ENCODE results near the gene SLX9. TPM values are rescaled to one million over a fixed set of nuclear protein-coding genes. Genes with fewer than 3 reads are reported as not detected.

Gene SLX9
- total and polyA plus RNA-seq, 2 experiments from 2014 or later = 25.6 to 35.8 TPM

GRCh38 chr21:44957901-44958451 is 18.1 kb downstream of the SLX9 start:
- Histone ChIP-seq H3F3A (ENCODE audit: insufficient read depth) (peaks cover 17% of the 10 kb centered on the region), H3K79me2 (ENCODE audit: insufficient read depth) (peaks cover 65% of the 10 kb centered on the region), H3K36me3 (ENCODE audit: low read depth) (no peaks in the 10 kb centered on the region; the same call in 1 of the 2 replicates), H3K9me3 (ENCODE audit: low read depth) (no peaks in the 10 kb centered on the region), H3K27ac (no peak overlapping the region), H3K9me2 (ENCODE audit: insufficient read depth) (no peaks in the 10 kb centered on the region), H3K27me3 (replicated peaks; ENCODE audit: insufficient read depth) (no peaks in the 10 kb centered on the region), H3K4me2 (ENCODE audit: unreplicated experiment) (no peak overlapping the region), H2AFZ (no peak overlapping the region), H3K9ac (peak overlapping the region; percentile 49; the same call in 1 of the 2 replicates), H4K20me1 (ENCODE audit: insufficient read depth) (no peaks in the 10 kb centered on the region), H3K4me3 (no peak overlapping the region), H3K4me1 (ENCODE audit: insufficient read depth) (peaks cover 25% of the 10 kb centered on the region)
- TF ChIP-seq EZH2phosphoT487 (IDR thresholded peaks at IDR 0.05; ENCODE audit: insufficient read depth, low read depth) = no peak
- no peak for TF ChIP-seq EZH2 (IDR thresholded peaks at IDR 0.05; ENCODE audit: insufficient read depth, poor library complexity, severe bottlenecking)
- in situ Hi-C loops (cut with MboI) = no loop called here
- 87 to 89% methylated on average over 26 of the region's 26 CpGs for WGBS, 2 experiments (ENCODE audit: low coverage in 1 of 2, low lambda C conversion rate in 2 of 2, missing lambda C conversion rate in 2 of 2)
- no peak for DNase-seq

GRCh38 chr21:44958471-44959191 is 18.8 kb downstream of the SLX9 start:
- Histone ChIP-seq H3K4me1 (ENCODE audit: insufficient read depth) (peaks cover 31% of the 10 kb centered on the region), H3K36me3 (ENCODE audit: low read depth) (peaks cover 2% of the 10 kb centered on the region), H2AFZ (no peak overlapping the region), H3K27me3 (replicated peaks; ENCODE audit: insufficient read depth) (no peaks in the 10 kb centered on the region), H3K9ac (peak overlapping the region; percentile 49), H3K4me3 (0 out of 2 replicates have a peak overlapping the region, but pooled peaks have one; percentile 4), H3K27ac (peak overlapping the region; percentile 42), H3K79me2 (ENCODE audit: insufficient read depth) (peaks cover 64% of the 10 kb centered on the region), H3F3A (ENCODE audit: insufficient read depth) (peaks cover 24% of the 10 kb centered on the region), H4K20me1 (ENCODE audit: insufficient read depth) (no peaks in the 10 kb centered on the region), H3K9me2 (ENCODE audit: insufficient read depth) (no peaks in the 10 kb centered on the region), H3K4me2 (ENCODE audit: unreplicated experiment) (peak overlapping the region; percentile 50), H3K9me3 (ENCODE audit: low read depth) (no peaks in the 10 kb centered on the region)
- WGBS, 2 experiments (ENCODE audit: low coverage in 1 of 2, low lambda C conversion rate in 2 of 2, missing lambda C conversion rate in 2 of 2) = 38 to 44% methylated on average over 18 to 28 of the region's 28 CpGs
- no peak for TF ChIP-seq EZH2phosphoT487 (IDR thresholded peaks at IDR 0.05; ENCODE audit: insufficient read depth, low read depth)
- TF ChIP-seq EZH2 (IDR thresholded peaks at IDR 0.05; ENCODE audit: insufficient read depth, poor library complexity, severe bottlenecking) = no peak
- in situ Hi-C loops (cut with MboI) = no loop called here
- peak; percentile 74 for DNase-seq

GRCh38 chr21:44959376-44960091 is 19.7 kb downstream of the SLX9 start:
- Histone ChIP-seq H3K36me3 (ENCODE audit: low read depth) (peaks cover 3% of the 10 kb centered on the region), H3K79me2 (ENCODE audit: insufficient read depth) (peaks cover 72% of the 10 kb centered on the region)

More at GRCh38 chr21:44959376-44960091, 19.7 kb downstream of the SLX9 start:
- peak overlapping the region; percentile 49 for H3K9ac ChIP-seq
- H4K20me1 ChIP-seq (ENCODE audit: insufficient read depth) = no peaks in the 10 kb centered on the region
- H3F3A ChIP-seq (ENCODE audit: insufficient read depth) = peaks cover 30% of the 10 kb centered on the region
- H3K27ac ChIP-seq = peak overlapping the region; percentile 42
- H3K4me2 ChIP-seq (ENCODE audit: unreplicated experiment) = no peak overlapping the region
- no peak overlapping the region for H3K4me3 ChIP-seq
- WGBS, 2 experiments (ENCODE audit: low coverage in 1 of 2, low lambda C conversion rate in 2 of 2, missing lambda C conversion rate in 2 of 2) = 94% methylated on average over 26 of the region's 26 CpGs
- no peaks in the 10 kb centered on the region for H3K9me3 ChIP-seq (ENCODE audit: low read depth)
- in situ Hi-C loops (cut with MboI) = no loop called here
- no peak overlapping the region for H2AFZ ChIP-seq
- TF ChIP-seq EZH2phosphoT487 (IDR thresholded peaks at IDR 0.05; ENCODE audit: insufficient read depth, low read depth) (no peak), EZH2 (IDR thresholded peaks at IDR 0.05; ENCODE audit: insufficient read depth, poor library complexity, severe bottlenecking) (no peak)
- no peaks in the 10 kb centered on the region for H3K9me2 ChIP-seq (ENCODE audit: insufficient read depth)
- DNase-seq = no peak
- H3K4me1 ChIP-seq (ENCODE audit: insufficient read depth) = peaks cover 34% of the 10 kb centered on the region
- H3K27me3 ChIP-seq (replicated peaks; ENCODE audit: insufficient read depth) = no peaks in the 10 kb centered on the region

Measured in GM23248 (cell line).